SU-DHL-6 (cell line): Measurements from ENCODE around the gene VAT1.
"Not testable (repeated sequence)": the region's sequence is repeated elsewhere in the genome, so short reads cannot be mapped to it uniquely, and the experiment has no call there.

Experiments
- H2AFZ ChIP-seq: fragments of 200-600 bp; sonication (generic); 2 replicates; pipeline ENCODE4 v1.6.1; 2014; ENCODE audit warnings: low read depth, mild to moderate bottlenecking, moderate library complexity, mixed read lengths, antibody characterized with exemption, low read length; ENCODE audit not compliant: severe bottlenecking
- H3F3A ChIP-seq: fragments of 200-600 bp; shearing (Covaris generic); 2 replicates; pipeline ENCODE4 v1.6.0; 2016; ENCODE audit warnings: antibody characterized with exemption, mild to moderate bottlenecking; ENCODE audit not compliant: insufficient read depth
- H3K27ac ChIP-seq: fragments of 200-600 bp; sonication (generic); 2 replicates; pipeline ENCODE4 v1.5.1; 2016; ENCODE audit warnings: low read depth, mild to moderate bottlenecking, low read length, moderate library complexity, mixed read lengths
- H3K27me3 ChIP-seq: fragments of 200-600 bp; sonication (generic), shearing (Covaris generic); 2 replicates; pipeline ENCODE4 v1.6.0; 2014; ENCODE audit warnings: mild to moderate bottlenecking, low read length
- H3K36me3 ChIP-seq: fragments of 200-600 bp; sonication (generic); 2 replicates; pipeline ENCODE4 v1.6.1; 2014; ENCODE audit warnings: mild to moderate bottlenecking, low read length, mixed read lengths
- H3K4me2 ChIP-seq: fragments of 300-600, 200-600 bp; shearing (Covaris generic), sonication (generic); 2 replicates; pipeline ENCODE4 v1.6.0; 2014; ENCODE audit warnings: low read length, low read depth, mild to moderate bottlenecking; ENCODE audit not compliant: poor library complexity, severe bottlenecking
- H3K4me3 ChIP-seq: fragments of 200-600 bp; sonication (generic); 2 replicates; pipeline ENCODE4 v1.5.1; 2014; ENCODE audit warnings: antibody characterized with exemption, low read length, mild to moderate bottlenecking, mixed read lengths; ENCODE audit not compliant: insufficient read depth, poor library complexity, severe bottlenecking
- H3K79me2 ChIP-seq: fragments of 200-600 bp; sonication (generic); 2 replicates; pipeline ENCODE4 v1.6.1; 2014; ENCODE audit warnings: mild to moderate bottlenecking, low read length, moderate library complexity; ENCODE audit not compliant: insufficient read depth
- H3K9ac ChIP-seq: fragments of 200-600 bp; sonication (generic); 2 replicates; pipeline ENCODE4 v1.7.0; 2014; ENCODE audit warnings: mild to moderate bottlenecking, low read length
- H3K9me2 ChIP-seq: fragments of 200-600 bp; sonication (generic); replicated peaks from 2 replicates; pipeline ENCODE4 v1.6.1; 2014; ENCODE audit warnings: low read length; ENCODE audit not compliant: insufficient read depth
- H3K9me3 ChIP-seq: fragments of 200-600 bp; sonication (generic); 2 replicates; pipeline ENCODE4 v1.6.1; 2014; ENCODE audit warnings: low read length, mixed read lengths; ENCODE audit not compliant: insufficient read depth
- H4K20me1 ChIP-seq: fragments of 200-600 bp; sonication (generic); 2 replicates; pipeline ENCODE4 v1.6.1; 2014; ENCODE audit warnings: low read depth, mild to moderate bottlenecking, antibody characterized with exemption, low read length, moderate library complexity, mixed read lengths
- EZH2phosphoT487 ChIP-seq: fragments of 200-600 bp; sonication (generic), shearing (Covaris generic); conservative IDR thresholded peaks from 2 replicates; pipeline ENCODE4 v1.6.1; 2018; ENCODE audit warnings: mild to moderate bottlenecking, antibody characterized with exemption, low read length, moderate library complexity, mixed read lengths
- TF ChIP-seq, protein P1 (sequence below): fragments of 200-600 bp; sonication (generic); IDR thresholded peaks from one replicate; pipeline ENCODE4 v1.5.1; 2017; ENCODE audit warnings: antibody characterized with exemption, mild to moderate bottlenecking, low read length, moderate library complexity; ENCODE audit not compliant: insufficient read depth, poor library complexity, severe bottlenecking

The VAT1 gene

GRCh38 chr17:43056051-43056450 is 33.9 kb upstream of the VAT1 start:
- TF ChIP-seq, protein P1, sequence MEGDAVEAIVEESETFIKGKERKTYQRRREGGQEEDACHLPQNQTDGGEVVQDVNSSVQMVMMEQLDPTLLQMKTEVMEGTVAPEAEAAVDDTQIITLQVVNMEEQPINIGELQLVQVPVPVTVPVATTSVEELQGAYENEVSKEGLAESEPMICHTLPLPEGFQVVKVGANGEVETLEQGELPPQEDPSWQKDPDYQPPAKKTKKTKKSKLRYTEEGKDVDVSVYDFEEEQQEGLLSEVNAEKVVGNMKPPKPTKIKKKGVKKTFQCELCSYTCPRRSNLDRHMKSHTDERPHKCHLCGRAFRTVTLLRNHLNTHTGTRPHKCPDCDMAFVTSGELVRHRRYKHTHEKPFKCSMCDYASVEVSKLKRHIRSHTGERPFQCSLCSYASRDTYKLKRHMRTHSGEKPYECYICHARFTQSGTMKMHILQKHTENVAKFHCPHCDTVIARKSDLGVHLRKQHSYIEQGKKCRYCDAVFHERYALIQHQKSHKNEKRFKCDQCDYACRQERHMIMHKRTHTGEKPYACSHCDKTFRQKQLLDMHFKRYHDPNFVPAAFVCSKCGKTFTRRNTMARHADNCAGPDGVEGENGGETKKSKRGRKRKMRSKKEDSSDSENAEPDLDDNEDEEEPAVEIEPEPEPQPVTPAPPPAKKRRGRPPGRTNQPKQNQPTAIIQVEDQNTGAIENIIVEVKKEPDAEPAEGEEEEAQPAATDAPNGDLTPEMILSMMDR, result no peak
- no peak for TF ChIP-seq EZH2phosphoT487
- Histone ChIP-seq H4K20me1 (no peaks in the 10 kb centered on the region), H3K9me2 (no peaks in the 10 kb centered on the region), H3K4me3 (no peak overlapping the region), H3K4me2 (no peak overlapping the region), H2AFZ (no peak overlapping the region), H3F3A (no peaks in the 10 kb centered on the region), H3K36me3 (peaks cover 11% of the 10 kb centered on the region; the same call in 1 of the 2 replicates), H3K27ac (no peak overlapping the region), H3K79me2 (no peaks in the 10 kb centered on the region), H3K9ac (no peak overlapping the region), H3K9me3 (no peaks in the 10 kb centered on the region), H3K27me3 (no peaks in the 10 kb centered on the region)

DNA sequence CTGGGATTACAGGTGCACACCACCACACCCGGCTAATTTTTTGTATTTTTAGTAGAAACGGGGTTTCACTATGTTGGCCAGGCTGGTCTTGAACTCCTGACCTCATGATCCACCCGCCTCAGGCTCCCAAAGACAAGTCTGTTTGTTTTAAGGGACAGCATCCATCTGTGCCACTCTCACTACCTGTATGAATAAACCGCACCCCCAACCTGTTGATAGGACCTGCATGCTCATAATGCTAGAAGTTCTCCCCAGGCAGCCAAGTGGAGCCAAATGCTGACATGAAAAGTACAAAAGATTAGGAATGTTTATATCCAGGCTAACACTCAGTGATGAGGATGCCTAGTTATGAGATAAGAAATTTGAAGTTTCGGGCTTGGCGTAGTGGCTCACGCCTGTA is 30.8 kb upstream of the VAT1 start:
- not testable (repeated sequence) for H3K4me3 ChIP-seq, H4K20me1 ChIP-seq, H3K27me3 ChIP-seq, H3K9me2 ChIP-seq, H3K9ac ChIP-seq, H3K79me2 ChIP-seq, H3K9me3 ChIP-seq, H3F3A ChIP-seq, H3K27ac ChIP-seq, H3K4me2 ChIP-seq, H2AFZ ChIP-seq
- H3K36me3 ChIP-seq, result peaks cover 17% of the 10 kb centered on the region; the same call in 1 of the 2 replicates

GRCh38 chr17:43051969-43052368 is 29.8 kb upstream of the VAT1 start:
- H3K4me3 ChIP-seq, result no peak overlapping the region
- H3K4me2 ChIP-seq, result no peak overlapping the region
- H3K9me3 ChIP-seq, result no peaks in the 10 kb centered on the region
- H3K79me2 ChIP-seq, result no peaks in the 10 kb centered on the region
- H3K27ac ChIP-seq, result no peak overlapping the region
- H3K9ac ChIP-seq, result no peak overlapping the region
- TF ChIP-seq EZH2phosphoT487, result no peak
- TF ChIP-seq, protein P1, result no peak
- no peaks in the 10 kb centered on the region for H3K27me3 ChIP-seq
- no peak overlapping the region for H2AFZ ChIP-seq
- H3K36me3 ChIP-seq, result peaks cover 17% of the 10 kb centered on the region; the same call in 1 of the 2 replicates
- no peaks in the 10 kb centered on the region for H3F3A ChIP-seq
- no peaks in the 10 kb centered on the region for H3K9me2 ChIP-seq
- no peaks in the 10 kb centered on the region for H4K20me1 ChIP-seq

DNA sequence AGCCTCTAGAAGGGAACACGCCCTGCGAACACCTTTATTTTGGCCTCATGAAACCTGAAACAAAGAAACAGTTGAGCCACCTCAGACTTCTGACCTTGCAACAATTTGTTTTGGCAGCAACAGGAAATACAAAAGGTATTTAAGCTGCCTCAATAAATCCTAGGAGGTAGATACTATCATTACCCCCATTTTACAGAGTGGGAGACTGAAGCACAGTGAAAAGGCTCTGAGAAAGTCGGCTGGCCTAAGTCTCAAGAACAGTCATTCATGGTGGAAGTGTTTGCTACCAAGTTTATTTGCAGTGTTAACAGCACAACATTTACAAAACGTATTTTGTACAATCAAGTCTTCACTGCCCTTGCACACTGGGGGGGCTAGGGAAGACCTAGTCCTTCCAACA is 21.8 kb upstream of the VAT1 start:
- no peaks in the 10 kb centered on the region for H3K9me2 ChIP-seq
- no peaks in the 10 kb centered on the region for H4K20me1 ChIP-seq
- H3K27ac ChIP-seq, result no peak overlapping the region
- no peak overlapping the region for H3K4me2 ChIP-seq
- H3K9ac ChIP-seq, result no peak overlapping the region
- TF ChIP-seq EZH2phosphoT487, result no peak
- TF ChIP-seq, protein P1, result no peak
- H3K36me3 ChIP-seq, result peaks cover 8% of the 10 kb centered on the region
- no peak overlapping the region for H2AFZ ChIP-seq
- H3K4me3 ChIP-seq, result no peak overlapping the region
- H3K79me2 ChIP-seq, result no peaks in the 10 kb centered on the region
- H3K9me3 ChIP-seq, result no peaks in the 10 kb centered on the region
- H3F3A ChIP-seq, result no peaks in the 10 kb centered on the region
- H3K27me3 ChIP-seq, result no peaks in the 10 kb centered on the region
